Thoracic aorta (tissue), 2 donors: ENCODE measurements around the gene DNAJB11. TPM values are rescaled to one million over a fixed set of nuclear protein-coding genes. Genes with fewer than 3 reads are reported as not detected.
"Not testable (repeated sequence)": the region's sequence is repeated elsewhere in the genome, so short reads cannot be mapped to it uniquely, and the experiment has no call there.

Experiments
- ATAC-seq: fragments of 150-250 bp; one replicate; pipeline ENCODE4 v1.8.0; 2017; ENCODE audit warnings: low read depth; ENCODE audit not compliant: insufficient number of reproducible peaks, low FRiP score
- DNase-seq: peaks from one replicate; pipeline ENCODE4 v3.0.0-alpha.2; 2020; ENCODE audit warnings: low spot score
- H3K27ac ChIP-seq, 2 donors: fragments of 200-600 bp; sonication (generic); 1 replicate in 1 of 2; 2 replicates in 1 of 2; pipeline ENCODE4 v1.5.1; 2016; ENCODE audit warnings: mild to moderate bottlenecking in 2 of 2, moderate library complexity in 2 of 2
- H3K27me3 ChIP-seq: fragments of 200-600 bp; sonication (generic); replicated peaks from 2 replicates; pipeline ENCODE4 v1.6.0; 2016; ENCODE audit warnings: mild to moderate bottlenecking; ENCODE audit not compliant: insufficient read depth
- H3K36me3 ChIP-seq: fragments of 200-600 bp; sonication (generic); one replicate; pipeline ENCODE4 v1.5.1; 2016
- H3K4me1 ChIP-seq, 2 donors: fragments of 200-600 bp; sonication (generic); 1 replicate in 1 of 2; 2 replicates in 1 of 2; pipeline versions ENCODE4 v1.5.1 to v1.6.0; 2016; ENCODE audit warnings: low read depth in 2 of 2, mild to moderate bottlenecking in 1 of 2; ENCODE audit not compliant: control insufficient read depth in 1 of 2
- H3K4me3 ChIP-seq: fragments of 200-600 bp; sonication (generic); 2 replicates; pipeline ENCODE4 v1.5.1; 2016; ENCODE audit warnings: mild to moderate bottlenecking
- H3K9me3 ChIP-seq: fragments of 200-600 bp; sonication (generic); 2 replicates; pipeline ENCODE4 v1.5.1; 2016
- total RNA-seq, 2 donors: library from RNA; depleted of rRNA; stranded (reverse); fragments of >200 nt; gene quantifications; one replicate each; pipeline versions ENCODE4 v1.1.0 to v1.2.3, GENCODE V29; 2016
- TF ChIP-seq, protein P1 (sequence below): fragments of 200-600 bp; sonication (generic); IDR thresholded peaks from one replicate; pipeline ENCODE4 v1.5.1; 2019; ENCODE audit warnings: antibody characterized with exemption

DNAJB11 gene
- total RNA-seq, 2 donors from 2014 or later, result 41.3 to 44.9 TPM

DNA sequence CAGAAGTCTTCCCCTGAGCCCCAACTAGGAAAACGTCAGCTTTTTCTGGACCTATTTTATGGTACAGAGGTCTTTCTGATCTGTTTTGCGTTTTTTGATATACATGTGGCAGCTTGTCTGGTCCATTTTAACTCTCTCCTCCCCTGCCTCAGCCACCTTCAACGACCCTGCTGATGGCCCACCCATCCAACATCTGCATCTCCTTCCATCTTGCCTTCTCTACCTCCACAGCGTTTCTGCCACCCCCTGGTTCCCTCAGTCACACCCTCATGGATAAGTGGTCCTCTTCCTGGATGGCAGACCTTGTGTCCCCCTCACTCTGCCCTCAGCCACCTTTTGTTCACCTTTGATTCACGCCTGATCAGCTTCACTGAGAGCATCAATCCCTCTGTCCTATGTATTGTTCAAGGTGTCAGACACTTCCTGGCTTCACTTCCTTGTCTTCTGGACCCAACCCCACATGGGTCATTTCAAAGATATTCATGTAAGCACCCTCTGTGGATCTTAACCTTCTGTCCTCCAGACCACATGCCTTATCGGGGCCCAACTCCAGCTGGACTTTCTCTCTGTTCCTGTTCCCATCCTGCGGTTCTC lies 55.8 kb downstream of the DNAJB11 start:
- Histone ChIP-seq H3K4me1 (no peaks in the 10 kb centered on the region), H3K27ac (no peak overlapping the region), H3K9me3 (no peaks in the 10 kb centered on the region), H3K36me3 (no peaks in the 10 kb centered on the region), H3K4me3 (no peak overlapping the region), H3K27me3 (no peaks in the 10 kb centered on the region)
- TF ChIP-seq, protein P1, sequence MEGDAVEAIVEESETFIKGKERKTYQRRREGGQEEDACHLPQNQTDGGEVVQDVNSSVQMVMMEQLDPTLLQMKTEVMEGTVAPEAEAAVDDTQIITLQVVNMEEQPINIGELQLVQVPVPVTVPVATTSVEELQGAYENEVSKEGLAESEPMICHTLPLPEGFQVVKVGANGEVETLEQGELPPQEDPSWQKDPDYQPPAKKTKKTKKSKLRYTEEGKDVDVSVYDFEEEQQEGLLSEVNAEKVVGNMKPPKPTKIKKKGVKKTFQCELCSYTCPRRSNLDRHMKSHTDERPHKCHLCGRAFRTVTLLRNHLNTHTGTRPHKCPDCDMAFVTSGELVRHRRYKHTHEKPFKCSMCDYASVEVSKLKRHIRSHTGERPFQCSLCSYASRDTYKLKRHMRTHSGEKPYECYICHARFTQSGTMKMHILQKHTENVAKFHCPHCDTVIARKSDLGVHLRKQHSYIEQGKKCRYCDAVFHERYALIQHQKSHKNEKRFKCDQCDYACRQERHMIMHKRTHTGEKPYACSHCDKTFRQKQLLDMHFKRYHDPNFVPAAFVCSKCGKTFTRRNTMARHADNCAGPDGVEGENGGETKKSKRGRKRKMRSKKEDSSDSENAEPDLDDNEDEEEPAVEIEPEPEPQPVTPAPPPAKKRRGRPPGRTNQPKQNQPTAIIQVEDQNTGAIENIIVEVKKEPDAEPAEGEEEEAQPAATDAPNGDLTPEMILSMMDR, result no peak
- no peak for ATAC-seq
- no peak for DNase-seq

DNA sequence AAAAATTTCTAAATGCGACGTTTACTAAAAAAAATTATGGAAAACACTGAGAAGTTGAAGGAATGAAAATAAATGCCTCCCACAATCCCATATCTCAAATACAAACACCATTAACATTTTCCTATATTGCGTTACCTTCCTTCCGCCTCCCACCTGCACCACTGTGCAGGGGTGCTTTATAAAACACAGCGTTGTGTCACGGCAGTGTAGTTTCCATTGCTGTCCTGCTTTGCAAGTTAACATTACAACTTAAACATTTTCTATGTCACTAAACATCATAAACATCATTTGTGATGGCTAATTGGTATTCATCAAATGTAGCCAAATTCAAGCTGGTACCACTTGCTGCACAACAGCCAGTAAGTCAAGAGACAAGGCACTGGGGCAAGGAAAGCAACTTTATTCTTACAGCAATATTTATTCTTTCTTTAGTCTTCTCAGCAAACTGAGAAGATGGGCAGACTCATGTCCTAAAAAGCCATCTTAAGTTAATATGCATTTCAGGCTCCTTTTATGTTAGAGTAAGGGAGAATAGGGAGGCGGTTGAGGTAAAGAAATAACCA lies 57.4 kb downstream of the DNAJB11 start:
- no peaks in the 10 kb centered on the region for H3K4me1 ChIP-seq
- no peak for ATAC-seq
- H3K27me3 ChIP-seq, result no peaks in the 10 kb centered on the region
- H3K4me3 ChIP-seq, result no peak overlapping the region
- H3K9me3 ChIP-seq, result no peaks in the 10 kb centered on the region
- H3K36me3 ChIP-seq, result no peaks in the 10 kb centered on the region
- TF ChIP-seq, protein P1, result no peak
- DNase-seq, result no peak
- no peak overlapping the region for H3K27ac ChIP-seq

DNA sequence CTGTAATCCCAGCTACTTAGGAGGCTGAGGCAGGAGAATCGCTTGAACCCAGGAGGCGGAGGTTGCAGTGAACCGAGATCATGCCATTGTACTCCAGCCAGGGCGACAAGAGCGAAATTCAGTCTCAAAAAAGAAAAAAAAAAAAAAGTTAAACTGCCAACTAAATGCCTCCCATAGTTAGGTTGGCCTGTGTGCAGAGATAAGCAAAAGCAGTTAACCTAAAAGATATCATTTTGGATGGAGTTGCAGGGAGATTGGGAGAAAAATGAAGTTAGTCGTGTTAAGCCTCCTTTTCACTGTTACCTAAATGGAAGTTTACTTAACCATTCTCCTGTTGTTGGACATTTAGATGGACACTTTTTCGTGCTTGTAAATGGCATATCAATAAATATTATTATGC lies 58.2 kb downstream of the DNAJB11 start:
- DNase-seq (no peak), ATAC-seq (no peak)
- no peaks in the 10 kb centered on the region for H3K27me3 ChIP-seq
- no peak overlapping the region for H3K4me3 ChIP-seq
- H3K36me3 ChIP-seq, result no peaks in the 10 kb centered on the region
- H3K27ac ChIP-seq, result no peak overlapping the region
- H3K9me3 ChIP-seq, result no peaks in the 10 kb centered on the region
- TF ChIP-seq, protein P1, result no peak
- no peaks in the 10 kb centered on the region for H3K4me1 ChIP-seq

DNA sequence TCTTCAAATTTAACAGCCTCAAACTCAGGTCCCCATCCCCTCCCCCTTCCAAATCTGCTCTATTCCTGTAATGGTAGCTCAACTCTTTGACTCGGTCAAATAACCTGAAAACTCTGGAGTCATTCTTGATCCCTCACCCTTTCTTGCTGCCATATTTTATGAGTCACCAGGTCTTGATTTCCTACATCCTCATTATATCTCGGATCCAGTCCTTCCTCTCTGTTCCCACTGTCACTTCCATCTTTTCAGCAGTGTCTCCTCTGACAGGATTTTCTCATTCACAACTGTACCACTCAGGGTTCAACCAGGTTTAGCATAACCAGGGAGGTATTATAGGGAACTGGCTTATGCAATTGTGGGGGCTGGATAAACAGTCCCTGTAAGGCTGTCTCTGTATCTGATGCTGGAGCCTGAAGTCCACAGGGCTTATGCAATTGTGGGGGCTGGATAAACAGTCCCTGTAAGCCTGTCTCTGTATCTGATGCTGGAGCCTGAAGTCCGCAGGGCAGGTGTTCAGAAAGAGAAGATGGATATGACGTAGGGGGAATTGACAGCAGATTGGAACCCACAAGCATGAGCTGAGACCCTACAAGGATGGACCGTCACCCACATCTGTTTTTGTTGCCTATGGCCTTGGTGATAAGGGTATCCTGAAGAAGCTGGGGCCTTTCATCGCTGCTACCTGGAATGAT lies 60.6 kb downstream of the DNAJB11 start:
- no peak overlapping the region for H3K4me3 ChIP-seq
- no peak for ATAC-seq

DNA sequence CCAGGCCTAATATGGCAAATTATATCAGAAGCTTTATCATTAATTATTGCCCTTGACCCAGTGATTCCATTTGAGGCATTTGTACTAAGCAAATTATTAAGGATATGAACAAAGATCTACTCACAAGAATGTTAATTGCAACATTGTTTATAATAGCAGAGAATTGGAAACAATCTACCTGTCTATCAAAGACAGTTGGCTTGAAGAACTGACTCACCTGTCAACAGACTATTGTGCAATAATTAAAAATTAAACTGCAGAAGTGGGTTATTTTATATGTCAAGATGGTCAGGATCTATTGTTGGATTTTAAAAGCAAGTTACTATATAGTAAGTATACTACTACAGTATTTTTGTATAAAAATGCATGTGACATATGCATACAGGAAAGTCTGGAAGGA lies 63.0 kb downstream of the DNAJB11 start:
- ATAC-seq, result no peak
- Histone ChIP-seq H3K27ac (no peak overlapping the region), H3K9me3 (no peaks in the 10 kb centered on the region), H3K36me3 (no peaks in the 10 kb centered on the region), H3K27me3 (no peaks in the 10 kb centered on the region), H3K4me1 (no peaks in the 10 kb centered on the region), H3K4me3 (no peak overlapping the region)
- no peak for DNase-seq
- TF ChIP-seq, protein P1, result no peak

More for the DNA sequence above, 60.6 kb downstream of the DNAJB11 start:
- Histone ChIP-seq H3K4me1 (no peaks in the 10 kb centered on the region), H3K27me3 (no peaks in the 10 kb centered on the region), H3K9me3 (no peaks in the 10 kb centered on the region), H3K27ac (no peak overlapping the region), H3K36me3 (no peaks in the 10 kb centered on the region)
- TF ChIP-seq, protein P1, result no peak
- DNase-seq, result no peak

DNA sequence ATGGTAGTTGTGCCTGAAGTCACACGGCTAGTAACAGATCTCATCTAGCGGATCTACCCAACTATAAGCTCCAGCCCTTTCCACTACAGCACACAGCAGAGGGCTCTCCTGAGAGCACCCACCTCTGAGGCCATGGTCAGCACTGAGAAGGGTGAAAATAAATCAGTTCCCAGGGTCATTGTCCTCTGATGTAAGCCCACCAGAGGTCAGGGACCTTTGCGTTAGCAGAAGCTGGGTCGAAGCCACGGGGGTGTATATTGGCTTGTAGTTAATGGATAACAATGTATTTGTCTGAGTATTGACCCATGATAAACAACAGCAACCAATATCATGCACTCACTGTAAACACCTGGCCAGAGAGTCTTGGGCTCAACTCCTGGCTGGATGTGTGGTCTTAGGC lies 63.7 kb downstream of the DNAJB11 start:
- DNase-seq, H3K9me3 ChIP-seq, H3K27ac ChIP-seq, H3K27me3 ChIP-seq, H3K4me3 ChIP-seq, ATAC-seq, H3K36me3 ChIP-seq, H3K4me1 ChIP-seq: not testable (repeated sequence)
